Germinal center (tissue), 1 donor: Measurements from ENCODE around the gene RNF180.

Experiments
- DNase-seq: peaks from one replicate; pipeline ENCODE4 v3.0.0; 2012; ENCODE audit warnings: mixed read lengths, low spot score

Gene RNF180, protein sequence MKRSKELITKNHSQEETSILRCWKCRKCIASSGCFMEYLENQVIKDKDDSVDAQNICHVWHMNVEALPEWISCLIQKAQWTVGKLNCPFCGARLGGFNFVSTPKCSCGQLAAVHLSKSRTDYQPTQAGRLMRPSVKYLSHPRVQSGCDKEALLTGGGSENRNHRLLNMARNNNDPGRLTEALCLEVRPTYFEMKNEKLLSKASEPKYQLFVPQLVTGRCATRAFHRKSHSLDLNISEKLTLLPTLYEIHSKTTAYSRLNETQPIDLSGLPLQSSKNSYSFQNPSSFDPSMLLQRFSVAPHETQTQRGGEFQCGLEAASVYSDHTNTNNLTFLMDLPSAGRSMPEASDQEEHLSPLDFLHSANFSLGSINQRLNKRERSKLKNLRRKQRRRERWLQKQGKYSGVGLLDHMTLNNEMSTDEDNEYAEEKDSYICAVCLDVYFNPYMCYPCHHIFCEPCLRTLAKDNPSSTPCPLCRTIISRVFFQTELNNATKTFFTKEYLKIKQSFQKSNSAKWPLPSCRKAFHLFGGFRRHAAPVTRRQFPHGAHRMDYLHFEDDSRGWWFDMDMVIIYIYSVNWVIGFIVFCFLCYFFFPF

DNA sequence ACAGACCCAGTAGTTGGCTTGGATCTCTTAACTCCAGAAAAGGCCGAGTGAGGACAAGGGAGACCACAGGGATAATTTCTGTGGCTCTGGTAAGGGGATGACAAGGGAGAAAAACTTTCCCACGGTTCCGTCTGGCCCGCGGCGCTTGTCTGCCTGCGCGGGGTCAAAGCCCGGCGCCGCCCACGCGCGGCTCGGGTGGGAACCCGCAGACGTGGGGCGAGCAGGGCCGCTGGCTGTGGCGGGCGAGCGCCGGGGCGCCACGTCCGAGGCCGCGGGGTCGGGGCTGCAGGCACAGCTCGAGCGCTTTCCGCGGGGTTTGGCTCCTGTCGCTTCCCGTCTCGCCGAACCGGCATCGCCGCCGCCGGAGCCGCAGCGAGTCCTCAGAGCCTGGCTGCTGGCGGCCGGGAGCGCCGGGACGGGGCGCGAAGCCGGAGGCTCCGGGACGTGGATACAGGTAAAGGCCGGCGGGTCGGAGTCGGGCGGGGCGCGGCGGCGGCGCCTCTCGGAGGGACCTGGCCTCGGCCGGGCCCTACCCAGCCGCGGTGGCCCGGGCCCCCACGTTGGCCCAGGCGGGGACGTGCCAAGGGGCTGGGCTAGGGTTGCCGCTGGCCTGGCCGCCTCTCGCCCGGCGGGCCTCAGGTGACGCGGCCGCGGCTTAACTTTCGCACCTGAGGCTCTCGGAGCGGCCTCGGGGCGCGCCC lies at the start of gene RNF180:
Gene RNF180 (plus strand): TSS at position 344 of the 701 bp plus-strand sequence. CDS start 34,965 bp downstream, outside the sequence.
- DNase-seq = peak; percentile 12

DNA sequence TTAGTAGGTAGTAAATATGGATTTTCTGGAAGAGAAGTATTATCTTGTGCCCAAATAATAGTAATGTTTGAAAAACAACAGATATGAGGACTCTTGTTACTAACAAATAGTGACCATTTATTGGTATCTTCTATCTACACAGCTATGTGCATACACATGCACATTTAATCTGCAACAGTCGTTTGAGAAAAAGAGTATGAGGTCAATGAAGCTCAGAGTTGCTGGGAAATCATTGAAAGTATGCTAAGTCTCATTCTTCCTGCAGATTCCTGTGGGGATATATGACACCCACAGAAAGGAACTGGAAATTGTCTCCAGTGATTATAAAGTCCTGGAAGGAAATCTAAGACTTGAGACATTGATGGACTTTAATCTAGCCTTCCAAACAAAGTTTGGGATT lies 40.1 kb upstream of the RNF180 start:
- DNase-seq = no peak

DNA sequence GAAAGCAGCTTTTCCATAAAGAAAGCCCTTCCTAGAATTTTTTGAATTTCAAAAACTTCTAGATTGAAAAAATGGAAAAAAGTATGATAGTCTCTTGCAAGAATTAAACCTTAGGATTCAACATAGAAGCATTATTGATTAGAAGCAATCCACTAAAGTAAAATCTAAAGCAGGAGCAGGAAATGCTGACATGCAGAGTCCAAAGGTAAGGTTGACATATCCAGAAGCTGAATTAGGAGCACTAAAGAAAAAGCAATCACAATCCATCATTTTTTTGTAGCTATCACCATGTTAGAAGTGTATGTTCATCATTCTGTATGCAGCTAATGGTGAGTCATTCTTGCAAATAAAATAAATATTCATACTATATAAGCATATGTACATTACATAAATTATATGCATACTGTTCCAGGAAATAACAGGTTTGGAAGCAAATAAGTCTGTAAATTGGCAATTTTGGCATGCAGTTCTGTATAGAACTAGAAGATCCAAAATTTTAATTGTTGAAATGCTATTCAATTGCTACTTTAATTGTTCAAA lies 39.4 kb upstream of the RNF180 start:
- no peak for DNase-seq

DNA sequence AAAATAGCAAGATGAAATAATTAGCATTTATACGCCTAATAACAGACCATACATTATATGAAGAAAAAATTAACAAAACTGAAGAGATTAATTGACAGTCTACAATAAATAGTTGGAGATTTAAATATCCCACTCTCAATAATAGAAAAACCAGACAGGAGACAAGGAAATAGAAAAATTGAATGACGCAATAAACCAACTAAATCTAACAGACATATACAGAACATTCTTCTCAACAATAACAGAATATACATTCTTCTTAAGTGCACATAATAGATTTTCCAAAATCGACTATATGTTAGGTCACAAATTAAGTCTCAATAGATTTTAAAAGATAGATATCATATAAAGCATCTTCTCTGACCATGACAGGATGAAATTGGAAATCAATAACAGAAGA lies 25.6 kb upstream of the RNF180 start:
- DNase-seq = no peak

DNA sequence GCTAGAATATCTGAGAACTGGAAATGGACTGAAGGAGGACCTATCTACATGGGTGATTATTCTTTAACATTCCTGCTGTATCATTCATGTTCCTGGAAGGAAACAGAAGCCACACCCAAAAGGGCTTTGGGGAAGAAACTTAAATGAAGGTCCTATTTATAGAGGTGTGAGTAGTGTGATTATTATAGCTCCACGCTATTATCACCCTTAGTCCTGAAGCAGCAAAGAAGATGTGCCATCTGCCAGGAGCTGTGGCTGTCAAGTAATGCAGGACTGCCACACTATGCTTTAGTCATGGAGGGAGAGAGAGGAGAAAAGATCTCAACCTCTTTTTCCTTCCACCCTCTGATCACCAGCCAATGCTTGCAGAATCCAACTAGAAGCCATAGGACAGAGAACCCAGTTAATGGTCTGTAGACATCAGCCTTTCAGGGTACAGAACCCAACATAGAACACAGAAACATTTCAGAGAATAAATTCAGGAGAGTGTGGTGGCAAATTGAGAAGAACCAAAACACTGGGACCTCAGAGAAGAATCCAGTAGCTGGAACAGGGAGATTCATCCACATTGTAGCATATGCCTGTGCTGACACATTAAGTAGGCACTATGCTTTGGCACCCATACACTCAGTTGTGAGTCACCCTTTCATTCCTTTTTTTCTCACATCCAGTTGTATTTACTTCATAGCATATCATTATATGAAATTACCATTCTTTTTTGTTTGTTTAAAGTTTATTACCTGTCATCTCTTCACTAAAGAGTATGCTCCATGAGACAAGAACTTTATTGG lies 21.0 kb upstream of the RNF180 start:
- no peak for DNase-seq

DNA sequence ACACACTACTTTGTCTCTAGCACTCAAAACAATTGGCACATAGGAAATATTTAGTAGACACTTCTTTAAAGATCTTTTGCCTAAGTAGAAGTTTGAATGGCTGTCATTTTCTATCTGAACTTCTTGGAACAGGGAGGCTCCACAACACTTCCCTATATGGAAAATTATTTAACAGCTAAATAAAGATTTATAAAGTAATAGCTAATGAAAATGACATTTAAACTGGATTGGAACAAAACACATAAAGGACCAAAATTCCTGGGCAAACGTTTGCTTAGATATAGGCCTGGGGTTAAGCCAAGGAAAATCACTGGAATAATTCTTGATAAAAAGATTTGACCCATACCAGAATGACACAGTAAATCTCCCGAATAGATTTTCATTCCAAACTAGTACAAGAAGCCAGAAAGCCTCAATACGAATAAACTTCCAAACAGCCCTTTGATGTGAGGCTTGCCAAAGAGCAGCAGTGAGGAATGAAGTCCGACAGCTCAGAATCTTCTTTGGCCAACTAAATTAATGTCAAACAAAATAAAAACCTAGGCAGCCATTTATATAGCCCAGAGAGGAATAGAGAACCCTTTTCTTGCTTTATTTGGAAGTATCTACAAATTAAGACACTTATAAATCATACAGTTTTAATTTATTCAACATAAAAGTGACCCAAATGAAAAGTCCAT lies 20.3 kb upstream of the RNF180 start:
- no peak for DNase-seq

DNA sequence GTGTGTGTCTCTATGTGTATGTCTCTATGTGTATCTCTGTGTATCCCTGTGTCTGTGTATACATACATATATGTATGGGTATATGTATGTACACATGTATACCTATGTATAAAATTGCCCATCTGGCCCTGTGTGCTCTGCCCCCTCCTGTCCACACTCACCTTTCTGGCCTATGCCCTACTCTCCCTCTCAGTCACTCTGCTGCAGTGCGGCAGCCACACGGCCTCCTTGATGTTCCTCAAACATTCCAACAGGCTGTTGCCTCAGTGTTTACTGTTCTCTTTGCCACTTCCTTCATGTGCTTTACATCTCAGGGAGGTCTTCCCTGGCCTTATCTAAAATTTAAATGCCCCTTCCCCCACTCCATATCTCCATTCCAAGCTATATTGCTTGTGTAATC lies 18.3 kb upstream of the RNF180 start:
- no peak for DNase-seq

DNA sequence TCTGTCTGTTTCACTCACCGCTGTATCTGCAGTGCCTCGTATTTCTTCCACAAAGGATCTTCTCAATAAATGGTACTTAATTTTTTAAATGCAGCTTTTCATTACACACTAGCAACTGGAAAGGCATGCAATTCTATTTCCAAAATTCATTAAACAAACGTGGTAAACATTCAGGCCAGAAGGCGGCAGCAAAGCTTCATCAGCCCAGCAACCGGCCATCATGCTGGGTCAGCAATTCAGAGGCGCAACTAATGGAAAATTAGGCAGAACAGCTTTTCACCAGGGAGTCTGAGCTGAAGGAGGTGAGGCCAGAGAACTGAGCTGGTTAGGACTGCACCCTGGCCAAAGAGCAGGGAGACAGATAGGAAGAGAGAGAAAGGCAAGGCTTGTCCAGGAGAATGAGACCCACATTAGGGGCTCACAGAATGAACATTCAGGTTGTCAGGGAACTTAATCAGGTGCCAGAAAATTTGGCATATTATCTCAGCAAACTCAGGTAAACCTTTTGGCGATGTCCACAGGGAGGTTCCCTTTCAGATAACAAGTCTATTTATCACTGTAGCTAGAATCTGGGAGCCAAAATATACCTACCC lies 17.7 kb upstream of the RNF180 start:
- DNase-seq = no peak

DNA sequence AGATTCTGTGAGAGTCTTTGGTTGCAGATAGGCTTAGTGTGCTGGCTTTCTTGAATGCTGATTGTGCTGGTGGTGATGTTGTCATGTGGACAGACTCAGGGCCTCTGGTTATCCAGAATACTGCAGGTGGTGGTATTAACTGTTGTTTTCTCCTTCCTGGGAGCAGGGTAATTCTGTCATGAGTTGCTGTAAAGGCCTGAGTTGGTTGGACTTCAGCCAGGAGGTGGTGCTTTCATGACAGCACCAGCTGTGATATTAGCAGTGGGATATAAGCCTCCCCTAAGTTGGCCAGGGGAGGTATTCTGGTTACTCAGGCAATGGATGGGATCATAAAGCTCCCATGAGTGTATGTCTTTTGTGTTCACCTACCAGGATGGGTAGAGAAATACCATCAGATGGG lies 16.4 kb upstream of the RNF180 start:
- no peak for DNase-seq

DNA sequence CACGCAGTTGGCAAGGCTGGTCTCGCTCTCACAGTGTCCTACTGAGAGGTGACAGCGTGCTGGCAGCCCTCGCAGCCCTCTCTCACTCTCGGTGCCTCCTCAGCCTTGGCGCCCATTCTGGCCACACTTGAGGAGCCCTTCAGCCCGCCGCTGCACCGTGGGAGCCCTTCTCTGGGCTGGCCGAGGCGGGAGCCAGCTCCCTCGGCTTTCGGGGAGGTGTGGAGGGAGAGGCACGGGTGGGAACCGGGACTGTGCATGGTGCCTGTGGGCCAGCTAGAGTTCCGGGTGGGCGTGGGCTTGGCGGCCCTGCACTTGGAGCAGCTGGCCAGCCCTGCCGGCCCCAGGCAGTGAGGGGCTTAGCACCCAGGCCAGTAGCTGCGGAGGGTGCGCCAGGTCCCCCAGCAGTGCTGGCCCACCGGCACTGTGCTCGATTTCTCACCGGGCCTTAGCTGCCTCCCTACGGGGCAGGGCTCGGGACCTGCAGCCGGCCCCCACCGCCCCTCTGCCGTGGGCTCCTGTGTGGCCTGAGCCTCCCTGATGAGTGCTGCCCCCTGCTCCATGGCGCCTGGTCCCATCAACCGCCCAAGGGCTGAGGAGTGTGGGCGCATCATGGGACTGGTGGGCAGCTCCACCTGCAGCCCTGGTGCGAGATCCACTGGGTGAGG lies 15.7 kb upstream of the RNF180 start:
- no peak for DNase-seq

DNA sequence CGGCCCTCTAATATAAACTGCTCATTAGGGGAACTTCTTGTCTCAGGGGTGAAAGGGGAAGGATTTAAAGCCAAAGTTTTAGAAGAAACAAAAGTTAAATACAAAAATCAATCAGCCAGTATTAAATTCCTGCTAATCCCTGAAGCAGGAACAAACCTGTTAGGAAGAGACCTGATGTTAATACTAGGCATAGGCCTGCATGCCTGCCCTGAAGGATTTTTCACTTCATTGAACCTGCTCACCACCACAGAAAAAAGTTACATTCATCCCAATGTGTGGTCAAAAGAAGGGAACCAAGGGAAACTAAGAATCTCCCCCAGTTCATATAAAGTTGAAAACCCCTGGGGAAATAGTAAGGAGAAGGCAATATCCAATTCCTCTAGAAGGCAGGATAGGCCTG lies 9.4 kb upstream of the RNF180 start:
- DNase-seq = no peak

DNA sequence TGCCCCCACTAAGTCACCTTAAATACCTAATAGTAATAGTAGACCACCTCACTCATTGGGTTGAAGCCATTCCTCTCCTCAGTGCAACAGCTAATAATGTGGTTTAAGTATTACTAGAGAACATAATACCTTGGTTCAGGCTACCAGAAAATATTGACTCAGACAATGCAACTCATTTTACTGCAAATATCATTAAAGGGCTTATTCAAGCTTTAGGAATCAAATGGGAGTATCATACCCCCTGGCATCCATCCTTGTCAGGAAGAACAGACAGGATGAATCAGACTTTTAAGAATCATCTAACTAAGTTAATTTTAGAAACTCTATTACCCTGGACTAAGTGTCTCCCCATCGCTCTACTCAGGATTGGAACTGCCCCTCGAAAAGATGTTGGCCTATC lies 6.8 kb upstream of the RNF180 start:
- DNase-seq = no peak

DNA sequence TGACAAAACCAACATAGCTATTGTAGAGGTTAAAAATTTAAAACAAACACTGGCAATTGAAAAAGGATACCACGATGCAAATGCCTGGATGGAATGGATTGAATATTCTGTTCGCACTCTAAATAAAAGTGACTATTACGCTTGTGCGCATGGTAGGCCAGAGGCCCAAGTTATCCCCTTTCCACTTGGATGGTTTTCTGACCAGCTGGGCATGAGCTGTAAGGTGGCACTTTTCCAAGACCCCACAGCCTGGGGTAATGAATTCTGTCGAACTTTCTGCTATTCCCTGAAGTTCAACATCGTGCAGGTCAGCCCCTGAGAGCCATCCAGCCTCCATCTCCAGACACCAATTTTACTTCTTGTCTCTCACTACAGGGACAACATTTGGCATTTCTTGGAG lies 5.4 kb upstream of the RNF180 start:
- no peak for DNase-seq

DNA sequence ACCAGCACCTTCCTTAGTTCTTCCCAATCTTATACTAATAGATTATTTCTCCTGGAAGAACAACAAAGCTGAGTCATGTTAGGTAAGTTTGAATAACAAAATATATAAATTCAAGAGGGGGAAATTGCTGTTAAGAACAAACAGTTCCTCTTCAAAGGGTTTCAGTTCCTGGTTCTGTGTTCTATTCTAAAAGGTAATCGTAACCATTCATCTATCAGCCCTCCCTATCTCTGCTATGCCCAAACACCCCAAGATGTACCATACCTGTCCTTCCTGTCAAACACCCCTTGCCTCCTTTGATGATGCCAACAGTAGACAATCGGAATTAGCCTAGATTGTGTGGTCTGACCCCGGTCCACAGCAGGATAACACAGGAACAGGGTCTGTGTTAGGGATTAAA lies 4.2 kb upstream of the RNF180 start:
- DNase-seq = no peak

DNA sequence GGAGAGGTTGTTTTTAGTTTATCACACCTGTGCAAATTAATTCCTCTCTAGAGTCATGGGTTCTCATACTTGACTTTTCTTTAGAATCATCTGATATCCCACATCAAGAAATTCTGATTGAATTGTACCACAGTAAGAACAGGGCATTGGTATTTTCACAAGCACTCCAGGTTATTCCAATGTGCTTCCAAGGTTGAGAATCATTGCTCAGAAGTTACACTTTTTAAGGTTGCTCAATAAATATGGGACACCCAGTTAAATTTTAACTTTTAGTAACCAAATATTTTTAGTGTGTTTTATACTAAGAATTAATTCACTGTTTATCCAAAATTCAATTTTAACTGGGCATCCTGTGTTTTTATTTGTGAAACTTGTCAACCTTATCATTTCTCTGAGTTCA lies 2.5 kb upstream of the RNF180 start:
- DNase-seq = no peak

DNA sequence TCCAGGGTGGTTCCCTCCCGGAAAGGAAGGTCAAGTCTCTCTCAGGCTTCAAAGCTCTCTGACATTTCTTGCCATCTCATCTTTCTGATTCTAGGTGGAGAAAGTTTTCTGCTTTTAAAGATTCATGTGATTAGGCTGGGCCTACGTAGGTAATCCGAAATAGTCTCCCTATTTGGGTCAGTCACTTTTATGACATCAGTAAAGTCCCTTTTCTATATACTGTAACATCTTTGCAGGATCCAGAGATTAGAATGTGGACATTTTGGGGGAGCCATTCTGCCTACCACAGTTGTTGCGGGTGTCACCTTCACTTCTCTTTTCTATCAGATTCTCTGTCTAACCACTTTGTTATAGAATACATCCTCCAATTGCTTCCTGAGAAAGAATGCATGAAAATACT lies 1.9 kb upstream of the RNF180 start:
- DNase-seq = no peak

DNA sequence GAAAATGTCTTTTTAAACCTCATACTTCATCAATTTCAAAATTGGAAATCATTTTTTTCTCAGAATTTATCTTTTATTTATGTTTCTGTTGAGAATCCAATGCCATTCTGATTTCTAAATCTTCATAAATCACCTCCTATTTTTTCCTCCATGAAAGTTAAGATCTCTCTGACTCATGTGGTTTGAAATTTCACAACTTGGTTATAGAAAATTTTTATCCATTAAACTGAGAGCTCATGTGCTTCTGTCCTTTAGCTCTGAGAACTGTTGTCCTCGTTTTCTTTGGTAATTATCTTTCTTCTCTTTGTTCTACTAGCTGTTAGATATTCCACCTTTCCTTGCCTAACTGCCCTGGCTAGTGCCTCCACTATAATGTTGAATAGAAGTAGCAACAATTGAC lies 1.5 kb upstream of the RNF180 start:
- no peak for DNase-seq

DNA sequence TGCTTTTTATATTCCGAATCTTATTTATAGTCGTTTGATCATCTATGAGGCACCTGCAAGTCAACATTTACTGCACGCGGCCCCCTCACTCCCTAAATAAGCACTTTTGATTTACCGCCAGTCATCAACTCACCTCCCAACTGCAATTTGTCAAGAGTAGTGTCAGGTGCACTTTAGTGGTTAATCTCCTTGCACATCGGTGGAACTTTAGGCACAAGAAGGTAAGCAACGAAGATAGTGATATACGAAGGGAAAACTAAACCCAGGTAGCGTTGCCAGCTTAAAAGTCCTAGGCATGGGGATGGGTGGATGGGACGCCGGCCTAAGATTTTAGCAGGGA lies 513 bp upstream of the RNF180 start:
- DNase-seq = no peak

DNA sequence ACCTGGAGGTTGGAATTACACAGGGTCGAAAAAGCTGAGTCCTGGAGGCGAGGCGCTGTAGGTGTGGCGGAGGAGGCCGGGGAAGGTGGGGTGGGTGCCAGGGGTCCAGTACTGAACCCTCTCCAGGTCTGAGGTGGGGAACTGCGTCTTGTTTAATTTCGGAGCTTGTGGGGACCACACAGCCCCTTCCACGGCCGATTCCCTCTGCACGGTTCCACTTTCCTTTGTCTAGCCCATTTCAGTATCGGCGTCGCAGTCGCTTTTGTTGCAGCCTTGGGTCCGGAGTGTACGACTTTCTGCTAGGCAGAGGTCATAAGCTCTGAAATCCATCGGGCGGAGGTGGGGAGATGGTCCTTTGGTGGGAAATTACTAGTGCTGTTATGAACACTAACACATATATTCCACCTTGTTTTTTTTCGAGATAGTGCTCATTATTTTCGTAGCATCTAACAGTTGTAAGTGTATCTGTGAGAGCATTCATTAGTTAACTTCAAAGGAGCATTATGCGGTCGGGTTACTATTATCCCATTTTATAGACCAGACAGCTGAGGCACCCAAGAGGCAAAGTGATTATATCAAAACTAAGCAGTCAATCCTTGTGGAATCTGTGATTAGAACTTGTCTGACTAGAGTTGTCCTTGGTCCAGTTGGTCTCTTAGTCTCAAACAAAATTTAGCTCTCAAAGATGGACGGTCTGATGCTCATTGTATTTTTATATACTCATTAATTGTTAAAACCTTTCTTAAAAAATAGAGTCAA lies 737 bp downstream of the RNF180 start:
- no peak for DNase-seq

DNA sequence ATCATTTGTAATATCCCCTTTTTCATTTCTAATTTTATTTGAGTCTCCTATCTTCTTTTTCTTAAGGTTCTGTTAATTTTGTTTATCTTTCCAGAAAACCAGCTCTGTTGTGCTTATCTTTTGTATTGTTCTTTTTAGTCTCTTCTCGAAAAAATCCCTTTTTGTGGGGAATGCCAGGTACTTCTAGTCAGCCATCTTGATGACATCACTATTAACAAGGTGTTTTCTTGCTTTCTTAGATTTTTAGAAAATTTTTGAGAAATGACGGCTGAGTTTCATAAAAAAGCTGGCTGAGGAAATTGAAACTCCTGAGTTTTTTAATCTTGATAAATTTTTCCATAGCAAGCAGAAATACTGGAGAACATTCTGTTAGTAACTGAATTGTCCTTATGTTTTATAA lies 10.7 kb downstream of the RNF180 start:
- no peak for DNase-seq
